ENCODE measurements around the gene CDKAL1.

The CDKAL1 gene

GRCh38 chr6:20688710-20689500, 154.6 kb downstream of the CDKAL1 start:
- H3K4me3 ChIP-seq (ENCODE audit: low read depth, low read length) = no peak overlapping the region
- peak; percentile 44 for DNase-seq (ENCODE audit: low read depth, low spot score)
- TF ChIP-seq CTCF (IDR thresholded peaks at IDR 0.05; ENCODE audit: insufficient read depth, low read length, missing control alignments) = no peak
- POLR2A ChIA-PET = no interaction called here
- CTCF ChIA-PET = interaction anchor here (1.0 kb wide), 1 partner anchor 40 kb away, joined by 3 read pairs; no protein-coding TSS in a partner anchor

GRCh38 chr6:20691185-20691584, 156.9 kb downstream of the CDKAL1 start:
- no peak for DNase-seq (ENCODE audit: low read depth, low spot score)
- ChIA-PET POLR2A (no interaction called here), CTCF (no interaction called here)
- TF ChIP-seq CTCF (IDR thresholded peaks at IDR 0.05; ENCODE audit: insufficient read depth, low read length, missing control alignments) = no peak
- no peak overlapping the region for H3K4me3 ChIP-seq (ENCODE audit: low read depth, low read length)

- no peak overlapping the region for H3K4me3 ChIP-seq (ENCODE audit: low read depth, low read length)
- no peak for TF ChIP-seq CTCF (IDR thresholded peaks at IDR 0.05; ENCODE audit: insufficient read depth, low read length, missing control alignments)
- POLR2A ChIA-PET = no interaction called here
- CTCF ChIA-PET = no interaction called here
- no peak for DNase-seq (ENCODE audit: low read depth, low spot score)
These were observed 157.8 kb downstream of the CDKAL1 start for GRCh38 chr6:20692023-20692422.

GRCh38 chr6:20693466-20694063, 159.3 kb downstream of the CDKAL1 start:
- peak; percentile 50 for DNase-seq (ENCODE audit: low read depth, low spot score)
- POLR2A ChIA-PET = no interaction called here
- CTCF ChIA-PET = no interaction called here
- H3K4me3 ChIP-seq (ENCODE audit: low read depth, low read length) = no peak overlapping the region
- no peak for TF ChIP-seq CTCF (IDR thresholded peaks at IDR 0.05; ENCODE audit: insufficient read depth, low read length, missing control alignments)

- CTCF ChIA-PET = no interaction called here
- DNase-seq (ENCODE audit: low read depth, low spot score) = peak; percentile 74
- H3K4me3 ChIP-seq (ENCODE audit: low read depth, low read length) = no peak overlapping the region
- POLR2A ChIA-PET = no interaction called here
- TF ChIP-seq CTCF (IDR thresholded peaks at IDR 0.05; ENCODE audit: insufficient read depth, low read length, missing control alignments) = no peak
These were observed 162.4 kb downstream of the CDKAL1 start for GRCh38 chr6:20696676-20697075.

- TF ChIP-seq CTCF (IDR thresholded peaks at IDR 0.05; ENCODE audit: insufficient read depth, low read length, missing control alignments) = no peak
- DNase-seq (ENCODE audit: low read depth, low spot score) = no peak
- no peak overlapping the region for H3K4me3 ChIP-seq (ENCODE audit: low read depth, low read length)
- ChIA-PET POLR2A (no interaction called here), CTCF (no interaction called here)
These were observed 164.4 kb downstream of the CDKAL1 start for GRCh38 chr6:20698675-20699074.
